SU-DHL-6 (cell line): ENCODE data around the gene SH2D1B.

ENCODE experiments used
- H2AFZ ChIP-seq: fragments of 200-600 bp; sonication (generic); 2 replicates; pipeline ENCODE4 v1.6.1; 2014; ENCODE audit warnings: low read depth, mild to moderate bottlenecking, moderate library complexity, mixed read lengths, antibody characterized with exemption, low read length; ENCODE audit not compliant: severe bottlenecking
- H3F3A ChIP-seq: fragments of 200-600 bp; shearing (Covaris generic); 2 replicates; pipeline ENCODE4 v1.6.0; 2016; ENCODE audit warnings: antibody characterized with exemption, mild to moderate bottlenecking; ENCODE audit not compliant: insufficient read depth
- H3K27ac ChIP-seq: fragments of 200-600 bp; sonication (generic); 2 replicates; pipeline ENCODE4 v1.5.1; 2016; ENCODE audit warnings: low read depth, mild to moderate bottlenecking, low read length, moderate library complexity, mixed read lengths
- H3K27me3 ChIP-seq: fragments of 200-600 bp; sonication (generic), shearing (Covaris generic); 2 replicates; pipeline ENCODE4 v1.6.0; 2014; ENCODE audit warnings: mild to moderate bottlenecking, low read length
- H3K36me3 ChIP-seq: fragments of 200-600 bp; sonication (generic); 2 replicates; pipeline ENCODE4 v1.6.1; 2014; ENCODE audit warnings: mild to moderate bottlenecking, low read length, mixed read lengths
- H3K4me2 ChIP-seq: fragments of 300-600, 200-600 bp; shearing (Covaris generic), sonication (generic); 2 replicates; pipeline ENCODE4 v1.6.0; 2014; ENCODE audit warnings: low read length, low read depth, mild to moderate bottlenecking; ENCODE audit not compliant: poor library complexity, severe bottlenecking
- H3K4me3 ChIP-seq: fragments of 200-600 bp; sonication (generic); 2 replicates; pipeline ENCODE4 v1.5.1; 2014; ENCODE audit warnings: antibody characterized with exemption, low read length, mild to moderate bottlenecking, mixed read lengths; ENCODE audit not compliant: insufficient read depth, poor library complexity, severe bottlenecking
- H3K79me2 ChIP-seq: fragments of 200-600 bp; sonication (generic); 2 replicates; pipeline ENCODE4 v1.6.1; 2014; ENCODE audit warnings: mild to moderate bottlenecking, low read length, moderate library complexity; ENCODE audit not compliant: insufficient read depth
- H3K9ac ChIP-seq: fragments of 200-600 bp; sonication (generic); 2 replicates; pipeline ENCODE4 v1.7.0; 2014; ENCODE audit warnings: mild to moderate bottlenecking, low read length
- H3K9me2 ChIP-seq: fragments of 200-600 bp; sonication (generic); replicated peaks from 2 replicates; pipeline ENCODE4 v1.6.1; 2014; ENCODE audit warnings: low read length; ENCODE audit not compliant: insufficient read depth
- H3K9me3 ChIP-seq: fragments of 200-600 bp; sonication (generic); 2 replicates; pipeline ENCODE4 v1.6.1; 2014; ENCODE audit warnings: low read length, mixed read lengths; ENCODE audit not compliant: insufficient read depth
- H4K20me1 ChIP-seq: fragments of 200-600 bp; sonication (generic); 2 replicates; pipeline ENCODE4 v1.6.1; 2014; ENCODE audit warnings: low read depth, mild to moderate bottlenecking, antibody characterized with exemption, low read length, moderate library complexity, mixed read lengths
- CTCF ChIP-seq: fragments of 200-600 bp; sonication (generic); IDR thresholded peaks from one replicate; pipeline ENCODE4 v1.5.1; 2017; ENCODE audit warnings: antibody characterized with exemption, mild to moderate bottlenecking, low read length, moderate library complexity; ENCODE audit not compliant: insufficient read depth, poor library complexity, severe bottlenecking
- EZH2phosphoT487 ChIP-seq: fragments of 200-600 bp; sonication (generic), shearing (Covaris generic); conservative IDR thresholded peaks from 2 replicates; pipeline ENCODE4 v1.6.1; 2018; ENCODE audit warnings: mild to moderate bottlenecking, antibody characterized with exemption, low read length, moderate library complexity, mixed read lengths

The SH2D1B gene

GRCh38 chr1:162391790-162392563 is 20.0 kb downstream of the SH2D1B start:
- no peaks in the 10 kb centered on the region for H3K9me3 ChIP-seq
- H3K9me2 ChIP-seq = no peaks in the 10 kb centered on the region
- no peaks in the 10 kb centered on the region for H3F3A ChIP-seq
- H2AFZ ChIP-seq = no peak overlapping the region
- no peaks in the 10 kb centered on the region for H3K27me3 ChIP-seq
- TF ChIP-seq CTCF (peak; percentile 52), EZH2phosphoT487 (no peak)
- H3K4me3 ChIP-seq = no peak overlapping the region
- no peaks in the 10 kb centered on the region for H4K20me1 ChIP-seq
- no peak overlapping the region for H3K9ac ChIP-seq
- H3K27ac ChIP-seq = no peak overlapping the region
- no peaks in the 10 kb centered on the region for H3K79me2 ChIP-seq
- H3K4me2 ChIP-seq = no peak overlapping the region
- no peaks in the 10 kb centered on the region for H3K36me3 ChIP-seq

GRCh38 chr1:162390396-162391185 is 21.3 kb downstream of the SH2D1B start:
- Histone ChIP-seq H3K9ac (no peak overlapping the region), H3K27me3 (no peaks in the 10 kb centered on the region), H4K20me1 (no peaks in the 10 kb centered on the region), H3K4me3 (no peak overlapping the region), H3K27ac (no peak overlapping the region), H2AFZ (no peak overlapping the region), H3K4me2 (no peak overlapping the region), H3K9me2 (no peaks in the 10 kb centered on the region), H3K9me3 (no peaks in the 10 kb centered on the region), H3K79me2 (no peaks in the 10 kb centered on the region), H3K36me3 (no peaks in the 10 kb centered on the region), H3F3A (no peaks in the 10 kb centered on the region)
- TF ChIP-seq CTCF (no peak), EZH2phosphoT487 (no peak)

GRCh38 chr1:162389971-162390370 is 22.0 kb downstream of the SH2D1B start:
- Histone ChIP-seq H3K27ac (no peak overlapping the region), H3K9me3 (no peaks in the 10 kb centered on the region), H3K4me2 (no peak overlapping the region), H4K20me1 (no peaks in the 10 kb centered on the region), H3K9ac (no peak overlapping the region), H3F3A (no peaks in the 10 kb centered on the region), H2AFZ (no peak overlapping the region), H3K4me3 (no peak overlapping the region), H3K9me2 (no peaks in the 10 kb centered on the region), H3K27me3 (no peaks in the 10 kb centered on the region), H3K79me2 (no peaks in the 10 kb centered on the region), H3K36me3 (no peaks in the 10 kb centered on the region)
- TF ChIP-seq CTCF (no peak), EZH2phosphoT487 (no peak)
